Measurements from ENCODE around the gene OR51L1. TPM values are rescaled to one million over a fixed set of nuclear protein-coding genes. Genes with fewer than 3 reads are reported as not detected.

Gene OR51L1
- not detected in 2 replicates for total RNA-seq (2021; fragmentation: NEBNext Ultra II Directional; extraction: Animal tissue kit (Norgen Biotek cat#: 25700))
- polyA plus RNA-seq (2011; rRNA removed), result not detected in 2 replicates
- polyA plus RNA-seq (2011; cell fraction: cytosol; rRNA removed), result not detected
- polyA plus RNA-seq (2011; cell fraction: nucleus; rRNA removed), result not detected
- polyA plus RNA-seq (2012, experiment 1 of 2), result not detected in 4 replicates
- not detected for polyA plus RNA-seq (2012, experiment 2 of 2)
- not detected for polyA plus RNA-seq (2013, experiment 1 of 2)
- 0.02 TPM for polyA plus RNA-seq (2013, experiment 2 of 2)
- polyA minus RNA-seq (2011; rRNA and poly(A)+ RNA removed), result not detected in 2 replicates
- not detected for polyA minus RNA-seq (2011; cell fraction: cytosol; rRNA and poly(A)+ RNA removed)
- not detected for polyA minus RNA-seq (2011; cell fraction: nucleus; rRNA and poly(A)+ RNA removed)
- long read RNA-seq, experiment 1, result 0 reads
- long read RNA-seq, experiment 2, result 0 reads

DNA sequence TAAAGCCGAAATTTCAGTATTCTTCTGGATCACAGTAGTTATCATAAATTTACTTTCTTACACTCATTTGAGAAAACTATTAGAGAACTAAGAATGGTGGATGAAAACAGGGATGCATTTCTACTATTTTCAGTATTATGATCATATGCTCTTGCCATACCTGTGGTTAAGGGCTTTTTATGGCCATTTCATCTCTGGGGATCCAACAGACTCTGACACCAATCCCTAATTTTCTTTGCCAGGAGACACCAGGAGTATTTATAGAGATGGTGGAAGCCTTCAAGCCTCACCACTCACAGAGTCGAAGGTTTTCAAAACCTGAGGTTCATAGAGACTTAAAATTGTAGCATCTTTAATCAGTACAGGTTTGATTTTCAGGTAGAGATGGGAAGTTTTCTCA, at the start of gene OR51L1:
Gene OR51L1, plus strand, starts transcription at position 301 of the 400 bp plus-strand sequence. CDS start 4,132 bp downstream, outside the sequence.
- Histone ChIP-seq H3K23ac (ENCODE audit: insufficient read length) (no peak within 1 kb of the TSS), H3K23me2 (ENCODE audit: low read depth, low read length) (no peaks in the 10 kb centered on the region), H3K4me1 (replicated peaks in 1 of 4; ENCODE audit: control insufficient read depth in 3 of 4, insufficient read depth in 4 of 4, low read length in 3 of 4) (no peaks in the 10 kb centered on the region; a peak in 1 of 7 replicates), H2BK15ac (ENCODE audit: low read length) (no peak within 1 kb of the TSS), H4K20me1 (replicated peaks in 1 of 2; ENCODE audit: control insufficient read depth in 1 of 2, insufficient read depth in 2 of 2, low read length in 2 of 2) (no peaks in the 10 kb centered on the region), H2BK20ac (ENCODE audit: low read length) (no peak within 1 kb of the TSS), H3K9me3 (ENCODE audit: insufficient read depth in 2 of 2, low read depth in 1 of 2, low read length in 1 of 2) (no peaks in the 10 kb centered on the region), H3K79me2 (ENCODE audit: control insufficient read depth in 1 of 2, insufficient read depth in 2 of 2, low read length in 2 of 2) (no peaks in the 10 kb centered on the region), H3K9ac (replicated peaks in 1 of 4; ENCODE audit: extremely low read depth in 1 of 4, low read depth in 3 of 4, low read length in 3 of 4) (no peak within 1 kb of the TSS), H2AK5ac (ENCODE audit: low read depth, low read length) (no peak within 1 kb of the TSS), H4K8ac (ENCODE audit: extremely low read depth, insufficient read depth, low read length) (no peak within 1 kb of the TSS), H3K4me2 (ENCODE audit: insufficient read depth in 1 of 2, low read depth in 2 of 2, low read length in 2 of 2) (no peak within 1 kb of the TSS), H3K79me1 (ENCODE audit: low read depth, low read length) (no peaks in the 10 kb centered on the region), H2BK120ac (replicated peaks; ENCODE audit: low read depth, low read length) (no peak within 1 kb of the TSS), H2BK12ac (ENCODE audit: low read depth, low read length) (no peak within 1 kb of the TSS), H3K27ac (ENCODE audit: low read depth, low read length) (no peak within 1 kb of the TSS), H4K91ac (replicated peaks; ENCODE audit: insufficient read length, low read length) (no peak within 1 kb of the TSS), H3K4ac (replicated peaks; ENCODE audit: insufficient read length, low read depth, low read length) (no peak within 1 kb of the TSS), H3K14ac (ENCODE audit: insufficient read length) (no peak within 1 kb of the TSS), H3K27me3 (replicated peaks in 1 of 4; ENCODE audit: control insufficient read depth in 3 of 4, extremely low read depth in 1 of 4, insufficient read depth in 3 of 4, low read length in 3 of 4) (peaks cover 0 to 1% (median 0%) of the 10 kb centered on the region in 4 experiments; a peak in 1 of 7 replicates), H3K4me3 (ENCODE audit: extremely low read depth in 1 of 4, insufficient read depth in 2 of 4, low read depth in 3 of 4, low read length in 4 of 4) (no peak within 1 kb of the TSS), H2AFZ (ENCODE audit: low read length) (no peak within 1 kb of the TSS), H2BK5ac (ENCODE audit: low read depth, low read length) (no peak within 1 kb of the TSS), H4K5ac (ENCODE audit: insufficient read length, low read depth, low read length) (no peak within 1 kb of the TSS), H3K18ac (ENCODE audit: extremely low read depth, low read length) (no peak within 1 kb of the TSS), H3K36me3 (ENCODE audit: control insufficient read depth in 2 of 4, insufficient read depth in 4 of 4, low read length in 3 of 4) (no peaks in the 10 kb centered on the region), H3K56ac (replicated peaks; ENCODE audit: insufficient read length, low read depth, low read length) (no peak within 1 kb of the TSS)
- no peak for DNase-seq (ENCODE audit: low read depth in 1 of 2, low spot score in 2 of 2)
- CTCF ChIA-PET (ENCODE audit: partially characterized antibody), result no interaction called here
- POLR2A ChIA-PET (ENCODE audit: partially characterized antibody), result no interaction called here
- FAIRE-seq, result no peak
- 94% methylated on average over 2 of the region's 2 CpGs; no CpG with 5 or more reads in 1 of the 2 experiments for WGBS, 2 experiments (ENCODE audit: extremely low coverage in 1 of 2, insufficient coverage in 1 of 2, insufficient read length in 1 of 2, insufficient replicate concordance in 2 of 2, low coverage in 1 of 2, low lambda C conversion rate in 2 of 2, missing lambda C conversion rate in 1 of 2)
- TF ChIP-seq SRF (IDR thresholded peaks at IDR 0.05; ENCODE audit: low read depth, low read length) (no peak), BCL11A (IDR thresholded peaks at IDR 0.05; ENCODE audit: low read depth in 2 of 2, low read length in 2 of 2) (no peak), SP2 (IDR thresholded peaks at IDR 0.05; ENCODE audit: low read length) (no peak), CREB1 (IDR thresholded peaks at IDR 0.05) (no peak), RAD21 (IDR thresholded peaks at IDR 0.05 in 1 of 2, conservative IDR thresholded peaks at IDR 0.05 in 1 of 2; ENCODE audit: low read depth in 2 of 2, low read length in 2 of 2) (no peak), JUN (IDR thresholded peaks at IDR 0.05; ENCODE audit: low read depth, low read length) (no peak), TCF12 (IDR thresholded peaks at IDR 0.05; ENCODE audit: low read depth, low read length) (no peak), TEAD4 (IDR thresholded peaks at IDR 0.05; ENCODE audit: low read depth, low read length) (no peak), CHD2 (IDR thresholded peaks at IDR 0.05; ENCODE audit: low read length) (no peak), RFX5 (IDR thresholded peaks at IDR 0.05; ENCODE audit: borderline replicate concordance, low read depth, low read length) (no peak)
- TF ChIP-seq, protein P1, sequence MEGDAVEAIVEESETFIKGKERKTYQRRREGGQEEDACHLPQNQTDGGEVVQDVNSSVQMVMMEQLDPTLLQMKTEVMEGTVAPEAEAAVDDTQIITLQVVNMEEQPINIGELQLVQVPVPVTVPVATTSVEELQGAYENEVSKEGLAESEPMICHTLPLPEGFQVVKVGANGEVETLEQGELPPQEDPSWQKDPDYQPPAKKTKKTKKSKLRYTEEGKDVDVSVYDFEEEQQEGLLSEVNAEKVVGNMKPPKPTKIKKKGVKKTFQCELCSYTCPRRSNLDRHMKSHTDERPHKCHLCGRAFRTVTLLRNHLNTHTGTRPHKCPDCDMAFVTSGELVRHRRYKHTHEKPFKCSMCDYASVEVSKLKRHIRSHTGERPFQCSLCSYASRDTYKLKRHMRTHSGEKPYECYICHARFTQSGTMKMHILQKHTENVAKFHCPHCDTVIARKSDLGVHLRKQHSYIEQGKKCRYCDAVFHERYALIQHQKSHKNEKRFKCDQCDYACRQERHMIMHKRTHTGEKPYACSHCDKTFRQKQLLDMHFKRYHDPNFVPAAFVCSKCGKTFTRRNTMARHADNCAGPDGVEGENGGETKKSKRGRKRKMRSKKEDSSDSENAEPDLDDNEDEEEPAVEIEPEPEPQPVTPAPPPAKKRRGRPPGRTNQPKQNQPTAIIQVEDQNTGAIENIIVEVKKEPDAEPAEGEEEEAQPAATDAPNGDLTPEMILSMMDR (IDR thresholded peaks at IDR 0.05; ENCODE audit: control extremely low read depth in 1 of 3, insufficient read depth in 1 of 3, low read depth in 1 of 3, low read length in 3 of 3), result no peak
